Muscle of leg (tissue), 11 donors: Measurements from ENCODE around the gene ADAMTS18. TPM values are rescaled to one million over a fixed set of nuclear protein-coding genes. Genes with fewer than 3 reads are reported as not detected.
A peak's percentile ranks its signal among the peaks of the same experiment; 100 is the strongest.

Source experiments
- DNase-seq: peaks from one replicate; pipeline ENCODE4 v3.0.0; 2013
- H3K27ac ChIP-seq: one replicate; pipeline ENCODE4 v1.5.1; 2013; ENCODE audit warnings: mild to moderate bottlenecking, low read length, control low read depth
- H3K27me3 ChIP-seq: one replicate; pipeline ENCODE4 v1.6.1; 2013; ENCODE audit warnings: low read length; ENCODE audit not compliant: control insufficient read depth, insufficient read depth
- H3K36me3 ChIP-seq: one replicate; pipeline ENCODE4 v1.6.1; 2013; ENCODE audit warnings: low read length; ENCODE audit not compliant: control insufficient read depth, insufficient read depth
- H3K4me1 ChIP-seq: one replicate; pipeline ENCODE4 v1.6.1; 2013; ENCODE audit warnings: low read length; ENCODE audit not compliant: control insufficient read depth, insufficient read depth
- H3K4me3 ChIP-seq: one replicate; pipeline ENCODE4 v1.5.1; 2013; ENCODE audit warnings: low read length, control low read depth
- H3K9me3 ChIP-seq: replicated peaks from 2 replicates; pipeline ENCODE4 v1.6.1; 2013; ENCODE audit warnings: low read depth, low read length; ENCODE audit not compliant: control insufficient read depth
- WGBS: methylation state at CpG from one replicate; pipeline ENCODE4 v1.1.5; 2013; ENCODE audit warnings: missing lambda C conversion rate; ENCODE audit not compliant: insufficient coverage; 5-methylcytosine and 5-hydroxymethylcytosine counted together
- polyA plus RNA-seq, 8 donors: library from polyadenylated mRNA; unstranded; fragments of 120-200 nt; gene quantifications; one replicate each; pipeline versions ENCODE4 v1.2.1 to v1.2.3, GENCODE V29; 2013; ENCODE audit warnings: inconsistent platforms in 1 of 8, low replicate concordance in 1 of 8; ENCODE audit not compliant: insufficient read length in 8 of 8, insufficient read depth in 1 of 8
- total RNA-seq: library from RNA; stranded (reverse); fragments of 120-200 nt; gene quantifications from one replicate; pipeline ENCODE4 v1.2.4, GENCODE V29; 2013

ADAMTS18 gene
- total and polyA plus RNA-seq, 9 donors, result 0.24 to 1.5 (median 0.91) TPM

GRCh38 chr16:77399066-77399465 lies 35.8 kb downstream of the ADAMTS18 start:
- Histone ChIP-seq H3K4me3 (no peak overlapping the region), H3K27me3 (no peaks in the 10 kb centered on the region), H3K36me3 (no peaks in the 10 kb centered on the region), H3K4me1 (no peaks in the 10 kb centered on the region), H3K27ac (no peak overlapping the region), H3K9me3 (no peaks in the 10 kb centered on the region)
- DNase-seq, result no peak
- WGBS, result no CpG with 5 or more reads among the region's 1 CpG

- H3K9me3 ChIP-seq, result no peaks in the 10 kb centered on the region
- no peaks in the 10 kb centered on the region for H3K4me1 ChIP-seq
- H3K27ac ChIP-seq, result no peak overlapping the region
- DNase-seq, result no peak
- H3K4me3 ChIP-seq, result no peak overlapping the region
- 47% methylated on average over 2 of the region's 4 CpGs for WGBS
- H3K27me3 ChIP-seq, result no peaks in the 10 kb centered on the region
- no peaks in the 10 kb centered on the region for H3K36me3 ChIP-seq
These were observed 36.3 kb downstream of the ADAMTS18 start for GRCh38 chr16:77398495-77398894.

- Histone ChIP-seq H3K36me3 (no peaks in the 10 kb centered on the region), H3K9me3 (no peaks in the 10 kb centered on the region), H3K4me1 (no peaks in the 10 kb centered on the region), H3K27me3 (no peaks in the 10 kb centered on the region), H3K4me3 (no peak overlapping the region), H3K27ac (no peak overlapping the region)
- 33% methylated on average over 1 of the region's 3 CpGs for WGBS
- DNase-seq, result no peak
These were observed 38.4 kb downstream of the ADAMTS18 start for GRCh38 chr16:77396461-77396860.

GRCh38 chr16:77394699-77395098 lies 40.1 kb downstream of the ADAMTS18 start:
- Histone ChIP-seq H3K4me3 (no peak overlapping the region), H3K27me3 (no peaks in the 10 kb centered on the region), H3K27ac (no peak overlapping the region), H3K36me3 (no peaks in the 10 kb centered on the region), H3K4me1 (no peaks in the 10 kb centered on the region), H3K9me3 (no peaks in the 10 kb centered on the region)
- no peak for DNase-seq
- no CpG with 5 or more reads among the region's 2 CpGs for WGBS

- Histone ChIP-seq H3K4me3 (no peak overlapping the region), H3K36me3 (no peaks in the 10 kb centered on the region), H3K9me3 (no peaks in the 10 kb centered on the region), H3K27ac (no peak overlapping the region), H3K4me1 (no peaks in the 10 kb centered on the region), H3K27me3 (no peaks in the 10 kb centered on the region)
- no CpG with 5 or more reads among the region's 1 CpG for WGBS
- DNase-seq, result no peak
These were observed 40.9 kb downstream of the ADAMTS18 start for GRCh38 chr16:77393955-77394354.

- Histone ChIP-seq H3K9me3 (no peaks in the 10 kb centered on the region), H3K36me3 (no peaks in the 10 kb centered on the region), H3K4me3 (no peak overlapping the region), H3K27ac (no peak overlapping the region), H3K27me3 (no peaks in the 10 kb centered on the region), H3K4me1 (no peaks in the 10 kb centered on the region)
- no peak for DNase-seq
- 89% methylated on average over 2 of the region's 3 CpGs for WGBS
These were observed 47.0 kb downstream of the ADAMTS18 start for GRCh38 chr16:77387815-77388209.

- WGBS, result 61% methylated on average over 2 of the region's 9 CpGs
- Histone ChIP-seq H3K36me3 (no peaks in the 10 kb centered on the region), H3K4me1 (no peaks in the 10 kb centered on the region), H3K27ac (no peak overlapping the region), H3K4me3 (no peak overlapping the region), H3K27me3 (no peaks in the 10 kb centered on the region), H3K9me3 (no peaks in the 10 kb centered on the region)
- DNase-seq, result no peak
These were observed 47.7 kb downstream of the ADAMTS18 start for GRCh38 chr16:77386831-77387814.

GRCh38 chr16:77385481-77385880 lies 49.4 kb downstream of the ADAMTS18 start:
- Histone ChIP-seq H3K27ac (no peak overlapping the region), H3K9me3 (no peaks in the 10 kb centered on the region), H3K27me3 (no peaks in the 10 kb centered on the region), H3K4me3 (no peak overlapping the region), H3K36me3 (no peaks in the 10 kb centered on the region), H3K4me1 (no peaks in the 10 kb centered on the region)
- WGBS, result 63% methylated on average over 2 of the region's 3 CpGs
- peak; percentile 7 for DNase-seq

- no peak for DNase-seq
- Histone ChIP-seq H3K36me3 (no peaks in the 10 kb centered on the region), H3K9me3 (no peaks in the 10 kb centered on the region), H3K4me3 (no peak overlapping the region), H3K27ac (no peak overlapping the region), H3K27me3 (no peaks in the 10 kb centered on the region), H3K4me1 (no peaks in the 10 kb centered on the region)
- WGBS, result 100% methylated on average over 2 of the region's 8 CpGs
These were observed 51.1 kb downstream of the ADAMTS18 start for GRCh38 chr16:77383606-77384187.

GRCh38 chr16:77376358-77376757 lies 58.5 kb downstream of the ADAMTS18 start:
- Histone ChIP-seq H3K36me3 (no peaks in the 10 kb centered on the region), H3K27me3 (no peaks in the 10 kb centered on the region), H3K4me3 (no peak overlapping the region), H3K27ac (no peak overlapping the region), H3K9me3 (no peaks in the 10 kb centered on the region), H3K4me1 (no peaks in the 10 kb centered on the region)
- WGBS, result no CpG with 5 or more reads among the region's 4 CpGs
- DNase-seq, result no peak
